Measurements from ENCODE around the gene BMPR1A.
"Not testable (repeated sequence)": the region's sequence is repeated elsewhere in the genome, so short reads cannot be mapped to it uniquely, and the experiment has no call there.

BMPR1A gene

DNA sequence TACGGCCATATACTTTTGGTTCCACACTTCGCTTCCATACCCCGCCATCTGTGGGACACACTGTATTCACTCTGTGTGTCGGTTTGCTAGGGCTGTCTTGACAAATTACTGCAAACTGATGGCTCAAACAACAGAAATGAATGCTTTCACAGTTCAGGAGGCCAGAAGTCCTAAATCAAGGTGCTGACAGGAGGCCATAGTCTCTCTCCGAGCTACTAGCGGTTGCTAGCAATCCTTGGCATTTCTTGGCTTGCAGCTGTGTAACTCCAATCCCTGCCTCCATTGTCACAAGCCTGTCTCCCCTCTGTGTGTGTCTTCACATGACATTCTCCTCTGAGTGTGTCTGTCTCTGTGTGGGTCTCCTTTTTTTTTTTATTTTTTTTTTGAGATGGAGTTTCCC lies 28.9 kb upstream of the BMPR1A start:
- intact Hi-C loops (cut with DNase I) = no loop called here
- DNase-seq = peak in 1 of 10 donors; percentile 0

GRCh38 chr10:86728056-86728455 lies 28.4 kb upstream of the BMPR1A start:
- intact Hi-C loops (cut with DNase I) = no loop called here
- peak in 1 of 10 donors; percentile 33 for DNase-seq

GRCh38 chr10:86729677-86730076 lies 26.7 kb upstream of the BMPR1A start:
- peak in 1 of 10 donors; percentile 6 for DNase-seq
- intact Hi-C loops (cut with DNase I) = no loop called here

- DNase-seq = peak in 3 of 10 donors; percentile 42 to 82 (median 47)
- intact Hi-C loops (cut with DNase I) = no loop called here
Observed at GRCh38 chr10:86730227-86730626, 26.2 kb upstream of the BMPR1A start.

GRCh38 chr10:86732771-86733170 lies 23.6 kb upstream of the BMPR1A start:
- intact Hi-C loops (cut with DNase I) = no loop called here
- DNase-seq = peak in 1 of 10 donors; percentile 78

DNA sequence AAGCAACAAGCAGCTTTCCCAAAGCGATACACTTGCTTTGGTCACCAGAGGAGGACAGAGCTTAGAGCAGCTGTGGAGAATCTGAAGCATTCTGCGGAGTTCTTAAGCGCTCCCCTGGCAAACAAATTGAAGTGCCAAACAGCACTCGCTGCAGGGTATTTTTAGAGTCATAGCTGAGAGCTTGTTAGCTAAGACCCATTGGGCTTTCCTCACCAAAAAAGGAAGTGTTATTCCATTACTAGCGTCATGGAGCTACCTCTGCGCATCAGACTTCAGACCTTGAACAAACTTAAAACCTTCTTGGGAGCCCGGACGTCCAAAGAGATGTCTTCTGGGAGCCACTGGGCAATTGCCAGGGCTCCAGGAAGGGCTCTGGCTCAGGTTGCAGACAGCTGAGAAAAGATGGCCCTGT lies 23.2 kb upstream of the BMPR1A start:
- intact Hi-C loops (cut with DNase I) = no loop called here

DNA sequence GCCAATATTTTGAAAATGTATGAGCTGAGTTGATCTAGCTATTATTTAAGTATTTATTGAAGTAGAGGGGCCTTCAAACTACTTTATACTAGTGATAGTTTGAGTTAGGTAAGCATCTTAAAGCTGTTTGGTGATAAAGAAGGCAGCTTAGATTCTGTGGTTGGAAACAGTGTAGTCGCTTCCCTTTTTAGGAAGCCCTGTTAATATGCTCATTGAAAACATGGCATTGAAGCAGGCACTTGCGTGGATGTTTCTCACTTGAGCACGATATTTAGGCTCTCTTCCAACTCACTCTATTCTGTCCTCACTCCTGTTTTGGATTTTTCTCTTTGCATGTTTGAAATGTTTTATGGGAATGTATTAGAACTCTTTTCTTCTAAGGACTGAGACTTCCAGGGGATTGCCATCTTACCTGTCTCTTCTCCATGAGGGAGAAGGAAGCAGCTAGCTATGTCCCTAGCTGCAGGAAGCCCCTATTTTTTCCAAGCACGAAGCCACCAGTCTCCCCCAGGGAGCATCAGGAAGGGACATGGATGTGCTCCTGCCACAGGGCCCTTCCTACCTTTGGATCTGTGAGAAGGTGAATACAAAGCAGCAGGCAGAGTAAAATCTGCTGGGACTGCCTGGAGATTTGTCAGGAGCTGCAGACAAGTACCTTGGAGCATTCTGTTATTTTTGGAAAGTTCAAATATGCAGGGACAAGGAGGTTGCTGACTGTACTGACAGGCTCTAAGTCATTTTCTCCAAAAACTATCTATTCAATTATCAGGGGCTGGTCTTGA lies 22.0 kb upstream of the BMPR1A start:
- intact Hi-C loops (cut with DNase I) = no loop called here
- DNase-seq = peak in 1 of 10 donors; percentile 9

More for the DNA sequence above, 23.2 kb upstream of the BMPR1A start:
- peak in 1 of 10 donors; percentile 77 for DNase-seq

DNA sequence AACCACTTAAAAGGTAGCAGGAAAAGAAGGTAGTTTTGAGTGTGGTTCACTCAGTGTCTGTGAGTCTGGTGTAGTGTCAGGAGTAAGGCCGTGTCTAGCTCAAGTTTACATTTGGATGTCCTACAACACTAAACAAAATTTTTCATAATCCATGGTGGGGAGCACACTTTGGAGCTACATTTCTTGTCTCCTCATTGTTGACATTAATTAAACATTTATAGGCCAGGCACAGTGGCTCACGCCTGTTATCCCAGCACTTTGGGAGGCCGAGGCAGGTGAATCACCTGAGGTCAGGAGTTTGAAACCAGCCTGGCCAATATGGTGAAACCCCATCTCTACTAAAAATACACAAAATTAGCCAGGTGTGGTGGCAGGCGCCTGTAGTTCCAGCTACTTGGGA lies 21.1 kb upstream of the BMPR1A start:
- DNase-seq = peak in 1 of 10 donors; percentile 5
- intact Hi-C loops (cut with DNase I) = not testable (repeated sequence)

GRCh38 chr10:86742230-86742629 lies 14.2 kb upstream of the BMPR1A start:
- intact Hi-C loops (cut with DNase I) = no loop called here
- DNase-seq = no peak

- intact Hi-C loops (cut with DNase I) = no loop called here
Observed at GRCh38 chr10:86744067-86744725, 12.2 kb upstream of the BMPR1A start.

DNA sequence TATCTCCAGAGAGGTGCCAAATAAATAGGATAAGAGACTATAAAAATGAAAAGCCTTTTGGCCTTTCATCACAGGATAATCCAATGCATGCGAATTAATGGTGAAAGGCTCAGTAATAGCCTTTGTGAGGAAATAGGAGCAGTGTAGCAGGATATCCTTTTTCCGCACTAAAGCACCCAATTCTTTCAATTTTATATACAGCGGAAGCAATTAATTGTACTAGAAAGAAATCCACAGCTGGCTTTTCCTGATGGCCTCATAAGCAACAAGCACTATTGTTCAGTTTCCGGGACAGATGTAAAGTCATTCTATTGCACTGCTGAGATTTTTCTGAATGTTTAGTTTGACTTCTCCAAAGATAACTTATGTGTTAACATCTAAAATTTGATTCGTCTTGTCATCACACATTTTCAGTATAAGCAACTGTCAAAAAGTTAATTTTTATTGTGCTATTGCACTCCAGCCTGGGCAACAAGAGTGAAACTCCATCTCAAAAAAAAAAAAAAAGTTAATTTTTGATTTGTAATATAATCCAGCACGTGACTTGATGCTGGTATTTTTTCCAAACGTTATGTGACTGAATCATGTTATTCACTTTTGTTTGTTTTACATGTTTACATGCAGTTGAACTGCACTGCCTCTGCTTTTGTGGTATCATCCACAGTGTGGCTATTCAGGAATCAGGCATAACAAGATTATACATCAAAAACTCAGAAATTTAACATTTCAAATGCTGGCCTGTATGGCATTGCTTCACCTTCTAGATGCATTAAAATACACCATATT lies 8.4 kb upstream of the BMPR1A start:
- no peak for DNase-seq
- intact Hi-C loops (cut with DNase I) = no loop called here

More at GRCh38 chr10:86744067-86744725, 12.2 kb upstream of the BMPR1A start:
- no peak for DNase-seq

GRCh38 chr10:86749854-86750253 lies 6.6 kb upstream of the BMPR1A start:
- intact Hi-C loops (cut with DNase I) = no loop called here
- DNase-seq = no peak

DNA sequence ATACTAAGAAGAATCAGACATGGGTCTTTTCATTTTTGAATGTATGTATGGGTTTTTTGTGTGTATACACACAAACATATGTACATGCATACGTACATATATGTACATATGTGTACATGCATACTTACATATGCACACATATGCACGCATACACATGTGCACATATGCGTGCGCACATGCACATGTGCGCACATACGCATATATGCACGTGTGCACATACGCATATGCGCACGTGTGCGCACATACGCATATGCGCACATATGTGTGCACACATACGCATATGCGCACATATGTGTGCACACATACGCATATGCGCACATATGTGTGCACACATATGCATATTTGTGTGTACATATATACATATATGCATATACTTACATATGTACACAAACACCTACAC lies 4.9 kb upstream of the BMPR1A start:
- DNase-seq = no peak
- intact Hi-C loops (cut with DNase I) = no loop called here

DNA sequence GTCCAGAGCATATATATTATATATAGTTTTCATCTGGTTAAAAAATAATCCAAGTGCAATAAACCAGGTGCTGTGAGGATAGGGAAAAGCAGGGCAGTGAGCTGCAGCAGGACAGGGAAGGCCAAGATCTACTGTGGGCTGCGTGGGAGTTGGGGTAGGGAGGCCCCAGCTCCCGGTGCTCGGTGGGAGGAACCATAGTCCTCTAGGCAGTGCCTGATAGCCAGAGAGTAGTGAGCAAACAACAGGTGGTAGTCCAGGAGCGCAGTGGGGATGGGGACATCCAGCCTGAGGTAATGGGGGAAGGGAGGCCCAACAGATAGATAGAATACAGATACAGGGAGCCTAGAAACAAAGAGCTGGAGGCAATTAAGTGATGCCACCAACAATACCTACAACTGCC lies 4.1 kb upstream of the BMPR1A start:
- intact Hi-C loops (cut with DNase I) = no loop called here
- no peak for DNase-seq

GRCh38 chr10:86753051-86753450 lies 3.4 kb upstream of the BMPR1A start:
- no peak for DNase-seq
- intact Hi-C loops (cut with DNase I) = no loop called here

DNA sequence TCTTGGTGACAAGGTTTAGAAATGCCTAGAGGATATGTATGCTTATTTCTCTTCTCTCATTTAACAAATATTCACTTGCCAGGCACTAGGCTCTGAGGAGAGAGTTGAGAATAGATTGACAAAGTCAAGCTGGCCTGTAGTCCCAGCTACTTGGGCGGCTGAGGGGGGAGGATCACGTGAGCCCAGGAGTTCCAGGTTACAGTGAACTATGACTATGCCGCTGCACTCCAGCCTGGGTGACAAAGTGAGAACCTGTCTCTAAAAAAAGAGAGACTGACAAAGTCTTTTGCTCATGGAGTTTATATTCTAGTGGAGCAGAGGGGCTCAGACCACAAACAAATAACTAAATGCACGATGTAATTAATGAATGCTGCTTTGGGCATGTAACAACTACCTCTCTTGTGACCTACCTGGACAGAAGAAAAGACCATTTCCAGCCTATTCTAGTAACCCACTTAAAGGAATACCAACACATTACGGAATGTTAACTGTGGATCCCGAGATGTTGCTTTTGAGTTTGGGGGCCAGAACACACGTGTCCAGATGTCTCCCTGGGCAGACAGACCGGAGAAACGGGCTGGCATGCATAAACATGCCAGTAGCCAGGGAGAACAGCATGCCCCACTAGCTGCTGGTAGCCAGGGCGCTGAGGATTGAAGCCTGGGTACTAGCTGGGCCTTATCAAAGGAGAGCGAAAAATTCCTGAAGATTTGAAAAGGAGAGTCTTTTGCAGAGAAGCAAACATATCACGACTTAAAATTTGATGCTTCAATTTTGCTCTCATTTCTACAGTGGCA lies 2.6 kb upstream of the BMPR1A start:
- DNase-seq = peak in 1 of 10 donors; percentile 68
- intact Hi-C loops (cut with DNase I) = loop anchor here (2.0 kb wide), 1 partner anchor 341 kb away; the partner anchor contains the start of genes GLUD1 and SHLD2

- no peak for DNase-seq
- intact Hi-C loops (cut with DNase I) = loop anchor here (2.0 to 5.0 kb wide), 2 partner anchors 142 to 339 kb away; partner anchors contain the start of genes GLUD1 and SHLD2
Observed at GRCh38 chr10:86755454-86755739, 1.0 kb upstream of the BMPR1A start.

GRCh38 chr10:86755740-86756510 lies 494 bp upstream of the BMPR1A start:
- intact Hi-C loops (cut with DNase I) = loop anchor here (1.0 to 5.0 kb wide), 3 partner anchors 45 to 339 kb away; partner anchors contain the start of genes GLUD1 and SHLD2
- peak; percentile 83 to 98 (median 88) for DNase-seq
